Retinal pigment epithelial cell (primary cell): ENCODE results near the gene GDF2.

Experiments used
- DNase-seq: peaks from one replicate; pipeline ENCODE4 v3.0.0-alpha.2; 2010; ENCODE audit warnings: low read depth
- H3K4me3 ChIP-seq: 2 replicates; pipeline ENCODE4 v1.5.1; 2011; ENCODE audit warnings: mild to moderate bottlenecking, low read length, control low read depth, moderate library complexity
- CTCF ChIP-seq: conservative IDR thresholded peaks from 2 replicates; pipeline ENCODE4 v1.5.1; 2011; ENCODE audit warnings: low read depth, low read length, control low read depth, inconsistent platforms

Gene GDF2

DNA sequence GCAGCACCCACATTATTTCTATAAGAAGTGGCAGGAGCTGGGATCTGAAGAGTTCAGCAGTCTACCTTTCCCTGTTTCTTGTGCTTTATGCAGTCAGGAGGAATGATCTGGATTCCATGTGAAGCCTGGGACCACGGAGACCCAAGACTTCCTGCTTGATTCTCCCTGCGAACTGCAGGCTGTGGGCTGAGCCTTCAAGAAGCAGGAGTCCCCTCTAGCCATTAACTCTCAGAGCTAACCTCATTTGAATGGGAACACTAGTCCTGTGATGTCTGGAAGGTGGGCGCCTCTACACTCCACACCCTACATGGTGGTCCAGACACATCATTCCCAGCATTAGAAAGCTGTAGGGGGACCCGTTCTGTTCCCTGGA is 25.0 kb downstream of the GDF2 start:
- DNase-seq: no peak
- TF ChIP-seq CTCF: no peak
- H3K4me3 ChIP-seq: no peak overlapping the region

DNA sequence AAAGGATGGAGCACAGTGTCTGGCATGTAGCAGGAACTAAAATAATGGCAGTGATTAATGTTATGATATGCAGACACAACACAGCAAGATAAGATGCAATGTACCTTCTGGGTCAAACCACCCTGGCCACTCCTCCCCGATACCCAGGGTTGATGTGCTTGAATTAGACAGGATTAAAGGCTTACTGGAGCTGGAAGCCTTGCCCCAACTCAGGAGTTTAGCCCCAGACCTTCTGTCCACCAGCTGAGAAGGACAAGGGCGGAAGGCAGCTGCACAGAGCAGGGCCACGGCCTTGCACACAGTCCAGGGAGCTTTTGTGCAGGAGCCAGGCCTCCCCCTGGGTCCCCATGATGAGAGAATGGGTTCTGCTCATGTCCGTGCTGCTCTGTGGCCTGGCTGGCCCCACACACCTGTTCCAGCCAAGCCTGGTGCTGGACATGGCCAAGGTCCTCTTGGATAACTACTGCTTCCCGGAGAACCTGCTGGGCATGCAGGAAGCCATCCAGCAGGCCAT is 25.9 kb downstream of the GDF2 start, which contains the start of gene RBP3:
TSS of gene RBP3 (plus strand) at position 226 of the 514 bp plus-strand sequence. CDS start at position 348, 122 bp downstream.
- no peak for TF ChIP-seq CTCF
- H3K4me3 ChIP-seq: no peak within 1 kb of the TSS
- no peak for DNase-seq

DNA sequence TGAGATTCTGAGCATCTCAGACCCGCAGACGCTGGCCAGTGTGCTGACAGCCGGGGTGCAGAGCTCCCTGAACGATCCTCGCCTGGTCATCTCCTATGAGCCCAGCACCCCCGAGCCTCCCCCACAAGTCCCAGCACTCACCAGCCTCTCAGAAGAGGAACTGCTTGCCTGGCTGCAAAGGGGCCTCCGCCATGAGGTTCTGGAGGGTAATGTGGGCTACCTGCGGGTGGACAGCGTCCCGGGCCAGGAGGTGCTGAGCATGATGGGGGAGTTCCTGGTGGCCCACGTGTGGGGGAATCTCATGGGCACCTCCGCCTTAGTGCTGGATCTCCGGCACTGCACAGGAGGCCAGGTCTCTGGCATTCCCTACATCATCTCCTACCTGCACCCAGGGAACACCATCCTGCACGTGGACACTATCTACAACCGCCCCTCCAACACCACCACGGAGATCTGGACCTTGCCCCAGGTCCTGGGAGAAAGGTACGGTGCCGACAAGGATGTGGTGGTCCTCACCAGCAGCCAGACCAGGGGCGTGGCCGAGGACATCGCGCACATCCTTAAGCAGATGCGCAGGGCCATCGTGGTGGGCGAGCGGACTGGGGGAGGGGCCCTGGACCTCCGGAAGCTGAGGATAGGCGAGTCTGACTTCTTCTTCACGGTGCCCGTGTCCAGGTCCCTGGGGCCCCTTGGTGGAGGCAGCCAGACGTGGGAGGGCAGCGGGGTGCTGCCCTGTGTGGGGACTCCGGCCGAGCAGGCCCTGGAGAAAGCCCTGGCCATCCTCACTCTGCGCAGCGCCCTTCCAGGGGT is 26.6 kb downstream of the GDF2 start:
- H3K4me3 ChIP-seq: no peak overlapping the region
- TF ChIP-seq CTCF: no peak
- no peak for DNase-seq

GRCh38 chr10:47349516-47349915 is 27.3 kb downstream of the GDF2 start:
- DNase-seq: no peak
- no peak overlapping the region for H3K4me3 ChIP-seq
- TF ChIP-seq CTCF: no peak

DNA sequence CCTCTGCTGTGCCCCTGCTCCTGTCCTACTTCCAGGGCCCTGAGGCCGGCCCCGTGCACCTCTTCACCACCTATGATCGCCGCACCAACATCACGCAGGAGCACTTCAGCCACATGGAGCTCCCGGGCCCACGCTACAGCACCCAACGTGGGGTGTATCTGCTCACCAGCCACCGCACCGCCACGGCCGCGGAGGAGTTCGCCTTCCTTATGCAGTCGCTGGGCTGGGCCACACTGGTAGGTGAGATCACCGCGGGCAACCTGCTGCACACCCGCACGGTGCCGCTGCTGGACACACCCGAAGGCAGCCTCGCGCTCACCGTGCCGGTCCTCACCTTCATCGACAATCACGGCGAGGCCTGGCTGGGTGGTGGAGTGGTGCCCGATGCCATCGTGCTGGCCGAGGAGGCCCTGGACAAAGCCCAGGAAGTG is 27.7 kb downstream of the GDF2 start:
- no peak overlapping the region for H3K4me3 ChIP-seq
- TF ChIP-seq CTCF: no peak
- no peak for DNase-seq

GRCh38 chr10:47350671-47351640 is 28.7 kb downstream of the GDF2 start:
- TF ChIP-seq CTCF: no peak
- no peak for DNase-seq
- H3K4me3 ChIP-seq: no peak overlapping the region
